ENCODE results near the gene NGEF.

Gene NGEF

GRCh38 chr2:233013027-233013461 is at the start of gene NGEF:
NGEF (minus strand) TSS chr2:233013256; CDS start chr2:232974890, 38,366 bp downstream.
- Histone ChIP-seq H3K27ac (no peak within 1 kb of the TSS), H3K27me3 (no peaks in the 10 kb centered on the region), H3K4me3 (no peak within 1 kb of the TSS), H3K4me1 (peaks cover 0 to 5% (median 4%) of the 10 kb centered on the region in 4 donors), H3K9me3 (peaks cover 0 to 7% (median 3%) of the 10 kb centered on the region in 3 donors), H3K36me3 (no peaks in the 10 kb centered on the region)
- TF ChIP-seq CTCF (IDR thresholded peaks at IDR 0.05) = no peak
- intact Hi-C loops (cut with DNase I; ENCODE audit: low total_unique reads) = no loop called here
- DNase-seq = peak in 1 of 2 donors; percentile 48

GRCh38 chr2:233062451-233062850 is 49.4 kb upstream of the NGEF start:
- Histone ChIP-seq H3K27me3 (no peaks in the 10 kb centered on the region), H3K4me3 (peak overlapping the region; percentile 39 to 43), H3K4me1 (peaks cover 0 to 2% (median 0%) of the 10 kb centered on the region in 4 donors), H3K9me3 (no peaks in the 10 kb centered on the region), H3K36me3 (no peaks in the 10 kb centered on the region), H3K27ac (no peak overlapping the region)
- TF ChIP-seq CTCF (IDR thresholded peaks at IDR 0.05) = no peak
- intact Hi-C loops (cut with DNase I; ENCODE audit: low total_unique reads) = no loop called here
- peak in 1 of 2 donors; percentile 60 for DNase-seq

- TF ChIP-seq CTCF (IDR thresholded peaks at IDR 0.05) = no peak
Measured at GRCh38 chr2:233061591-233062450, 48.8 kb upstream of the NGEF start.

GRCh38 chr2:233060980-233061590 is 48.0 kb upstream of the NGEF start:
- Histone ChIP-seq H3K9me3 (no peaks in the 10 kb centered on the region), H3K4me3 (peak overlapping the region; percentile 39 to 43), H3K4me1 (peaks cover 0 to 2% (median 0%) of the 10 kb centered on the region in 4 donors), H3K27me3 (no peaks in the 10 kb centered on the region), H3K27ac (no peak overlapping the region), H3K36me3 (no peaks in the 10 kb centered on the region)
- TF ChIP-seq CTCF (IDR thresholded peaks at IDR 0.05) = no peak
- peak in 1 of 2 donors; percentile 59 for DNase-seq
- intact Hi-C loops (cut with DNase I; ENCODE audit: low total_unique reads) = no loop called here

More at GRCh38 chr2:233061591-233062450, 48.8 kb upstream of the NGEF start:
- H3K27me3 ChIP-seq = no peaks in the 10 kb centered on the region
- peaks cover 0 to 2% (median 0%) of the 10 kb centered on the region in 4 donors for H3K4me1 ChIP-seq
- DNase-seq = peak; percentile 59 to 75
- intact Hi-C loops (cut with DNase I; ENCODE audit: low total_unique reads) = no loop called here
- no peak overlapping the region for H3K27ac ChIP-seq
- no peaks in the 10 kb centered on the region for H3K9me3 ChIP-seq
- H3K4me3 ChIP-seq = peak overlapping the region; percentile 39 to 43
- no peaks in the 10 kb centered on the region for H3K36me3 ChIP-seq

GRCh38 chr2:233060501-233060979 is 47.5 kb upstream of the NGEF start:
- H3K4me1 ChIP-seq = peaks cover 0 to 2% (median 0%) of the 10 kb centered on the region in 4 donors
- H3K27ac ChIP-seq = peak overlapping the region in 1 of 2 donors; percentile 22
- no peak for TF ChIP-seq CTCF (IDR thresholded peaks at IDR 0.05)
- intact Hi-C loops (cut with DNase I; ENCODE audit: low total_unique reads) = no loop called here
- peak overlapping the region; percentile 39 to 43 for H3K4me3 ChIP-seq
- no peaks in the 10 kb centered on the region for H3K27me3 ChIP-seq
- DNase-seq = no peak
- no peaks in the 10 kb centered on the region for H3K9me3 ChIP-seq
- no peaks in the 10 kb centered on the region for H3K36me3 ChIP-seq

All from tibial artery (tissue), 4 donors.